ENCODE results near the gene MEP1B. TPM values are rescaled to one million over a fixed set of nuclear protein-coding genes. Genes with fewer than 3 reads are reported as not detected.

The MEP1B gene
- total RNA-seq, 2 experiments from 2014 or later, result 0.08 TPM; not detected in 1

Other genes with a start within 250 kb of the MEP1B start
- gene TRAPPC8, start 246.9 kb upstream of the MEP1B start, total RNA-seq, result 10 to 100 TPM; 24.3 to 25.0 TPM
- gene RNF125, start 171.2 kb upstream of the MEP1B start, total RNA-seq, result 10 to 100 TPM; 11.6 to 11.8 TPM
- 100 to 1,000 TPM in 1 of 2 experiments, 10 to 100 TPM in 1; 95.9 to 107 TPM for gene RNF138, start 98.2 kb upstream of the MEP1B start, total RNA-seq